Kidney epithelial cell (primary cell): ENCODE data around the gene SPACA5B. TPM values are rescaled to one million over a fixed set of nuclear protein-coding genes. Genes with fewer than 3 reads are reported as not detected.
"Not testable (repeated sequence)": the region's sequence is repeated elsewhere in the genome, so short reads cannot be mapped to it uniquely, and the experiment has no call there.

ENCODE experiments used
- DNase-seq: peaks from one replicate; pipeline ENCODE4 v3.0.0-alpha.2; 2010; ENCODE audit warnings: low read depth
- H3K27me3 ChIP-seq: 2 replicates; pipeline ENCODE4 v1.6.0; 2011; ENCODE audit warnings: low read length; ENCODE audit not compliant: control insufficient read depth, insufficient read depth
- H3K36me3 ChIP-seq: 2 replicates; pipeline ENCODE4 v1.5.1; 2011; ENCODE audit warnings: low read length; ENCODE audit not compliant: control insufficient read depth, insufficient read depth
- H3K4me3 ChIP-seq: 2 replicates; pipeline ENCODE4 v1.5.1; 2011; ENCODE audit warnings: low read depth, mild to moderate bottlenecking, control low read depth, low read length
- total RNA-seq: library from RNA; depleted of rRNA; stranded (reverse); fragments of >200 nt; gene quantifications from 2 replicates; pipeline ENCODE4 v1.2.3, GENCODE V29; 2015
- TF ChIP-seq, protein P1 (sequence below): IDR thresholded peaks from 2 replicates; pipeline ENCODE4 v1.5.1; 2011; ENCODE audit warnings: mild to moderate bottlenecking, moderate library complexity, low read length, control low read depth, inconsistent platforms; ENCODE audit not compliant: insufficient read depth, poor library complexity, severe bottlenecking

The SPACA5B gene
- total RNA-seq, 1 donor from 2014 or later, result not detected

DNA sequence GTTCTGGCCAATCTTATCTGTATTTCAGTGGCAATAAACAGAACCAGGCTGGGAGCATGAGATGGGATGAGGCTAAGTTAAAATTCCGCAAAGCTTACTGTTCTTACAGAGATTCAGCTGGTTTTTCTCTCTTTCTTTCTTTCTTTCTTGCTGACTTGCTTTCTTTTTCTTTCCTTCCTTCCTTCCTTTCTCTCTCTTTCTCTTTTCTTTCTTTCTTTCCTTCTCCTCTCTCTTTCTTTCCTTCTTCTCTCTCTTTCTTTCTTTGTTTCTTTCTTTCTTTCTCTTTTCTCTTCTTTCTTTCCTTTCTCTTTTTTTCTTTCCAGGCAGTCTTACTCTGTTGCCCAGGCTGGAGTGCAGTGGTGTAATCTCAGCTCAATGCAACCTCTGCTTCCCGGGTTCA is 24.4 kb downstream of the SPACA5B start:
- no peaks in the 10 kb centered on the region for H3K36me3 ChIP-seq
- no peak for DNase-seq
- TF ChIP-seq, protein P1, sequence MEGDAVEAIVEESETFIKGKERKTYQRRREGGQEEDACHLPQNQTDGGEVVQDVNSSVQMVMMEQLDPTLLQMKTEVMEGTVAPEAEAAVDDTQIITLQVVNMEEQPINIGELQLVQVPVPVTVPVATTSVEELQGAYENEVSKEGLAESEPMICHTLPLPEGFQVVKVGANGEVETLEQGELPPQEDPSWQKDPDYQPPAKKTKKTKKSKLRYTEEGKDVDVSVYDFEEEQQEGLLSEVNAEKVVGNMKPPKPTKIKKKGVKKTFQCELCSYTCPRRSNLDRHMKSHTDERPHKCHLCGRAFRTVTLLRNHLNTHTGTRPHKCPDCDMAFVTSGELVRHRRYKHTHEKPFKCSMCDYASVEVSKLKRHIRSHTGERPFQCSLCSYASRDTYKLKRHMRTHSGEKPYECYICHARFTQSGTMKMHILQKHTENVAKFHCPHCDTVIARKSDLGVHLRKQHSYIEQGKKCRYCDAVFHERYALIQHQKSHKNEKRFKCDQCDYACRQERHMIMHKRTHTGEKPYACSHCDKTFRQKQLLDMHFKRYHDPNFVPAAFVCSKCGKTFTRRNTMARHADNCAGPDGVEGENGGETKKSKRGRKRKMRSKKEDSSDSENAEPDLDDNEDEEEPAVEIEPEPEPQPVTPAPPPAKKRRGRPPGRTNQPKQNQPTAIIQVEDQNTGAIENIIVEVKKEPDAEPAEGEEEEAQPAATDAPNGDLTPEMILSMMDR, result no peak
- H3K27me3 ChIP-seq, result no peaks in the 10 kb centered on the region
- no peak overlapping the region for H3K4me3 ChIP-seq

DNA sequence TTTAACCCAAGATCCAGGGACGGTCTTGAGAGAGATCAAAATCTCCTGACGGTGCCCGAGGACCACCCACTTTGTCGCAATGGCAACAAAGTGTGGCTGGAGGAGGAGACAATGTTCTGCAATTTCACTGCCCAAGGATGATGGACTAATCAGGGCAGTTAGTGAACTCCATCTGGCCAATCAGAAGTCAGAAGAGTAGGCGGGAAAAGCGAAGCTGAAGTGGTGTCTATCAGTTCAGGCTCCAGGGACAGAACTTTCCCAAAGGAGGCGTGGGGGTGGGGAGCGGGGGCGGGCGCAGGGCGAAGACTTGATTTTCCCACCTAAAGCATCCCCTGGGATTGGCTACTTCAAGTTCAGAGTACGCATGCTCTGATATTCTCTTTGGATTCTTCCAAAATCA is 25.6 kb downstream of the SPACA5B start:
- TF ChIP-seq, protein P1, result no peak
- no peak for DNase-seq
- H3K36me3 ChIP-seq, result no peaks in the 10 kb centered on the region
- H3K4me3 ChIP-seq, result no peak overlapping the region
- H3K27me3 ChIP-seq, result no peaks in the 10 kb centered on the region

DNA sequence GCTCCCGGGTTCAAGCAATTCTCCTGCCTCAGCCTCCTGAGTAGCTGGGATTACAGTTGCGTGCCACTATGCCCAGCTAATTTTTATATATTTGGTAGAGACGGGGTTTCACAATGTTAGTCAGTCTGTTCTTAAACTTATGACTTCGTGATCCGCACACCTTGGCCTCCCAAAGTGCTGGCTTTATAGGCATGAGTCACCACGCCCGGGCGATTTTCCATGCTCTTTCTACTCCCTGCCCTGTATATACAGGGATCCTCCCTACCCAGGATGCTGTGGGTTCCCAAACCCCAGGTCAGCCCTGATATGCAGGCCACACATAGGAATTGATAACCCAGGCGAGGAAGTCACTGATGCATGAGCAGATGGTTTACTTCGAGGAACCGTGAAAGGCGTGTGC is 34.8 kb downstream of the SPACA5B start:
- TF ChIP-seq, protein P1, result no peak
- no peaks in the 10 kb centered on the region for H3K36me3 ChIP-seq
- no peak overlapping the region for H3K4me3 ChIP-seq
- no peaks in the 10 kb centered on the region for H3K27me3 ChIP-seq
- no peak for DNase-seq

DNA sequence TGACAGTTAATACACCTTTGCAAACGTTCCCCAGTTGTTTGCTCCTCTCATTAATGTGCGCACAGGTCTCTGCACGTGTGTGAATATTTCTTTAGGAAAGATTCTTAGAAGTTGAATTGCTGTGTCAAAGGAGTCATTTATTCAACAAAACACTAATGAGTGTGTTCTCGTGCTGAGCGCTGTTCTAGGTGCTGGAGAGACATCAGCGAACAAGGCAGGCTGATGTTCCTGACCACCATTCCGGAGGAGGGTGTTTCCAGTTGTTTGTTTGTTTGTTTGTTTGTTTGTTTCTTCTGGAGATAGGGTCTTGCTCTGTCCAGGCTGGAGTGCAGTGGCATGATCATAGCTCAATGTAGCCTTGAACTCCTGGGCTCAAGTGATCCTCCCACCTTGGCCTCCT is 35.9 kb downstream of the SPACA5B start:
- not testable (repeated sequence) for H3K27me3 ChIP-seq, H3K4me3 ChIP-seq, DNase-seq, H3K36me3 ChIP-seq

DNA sequence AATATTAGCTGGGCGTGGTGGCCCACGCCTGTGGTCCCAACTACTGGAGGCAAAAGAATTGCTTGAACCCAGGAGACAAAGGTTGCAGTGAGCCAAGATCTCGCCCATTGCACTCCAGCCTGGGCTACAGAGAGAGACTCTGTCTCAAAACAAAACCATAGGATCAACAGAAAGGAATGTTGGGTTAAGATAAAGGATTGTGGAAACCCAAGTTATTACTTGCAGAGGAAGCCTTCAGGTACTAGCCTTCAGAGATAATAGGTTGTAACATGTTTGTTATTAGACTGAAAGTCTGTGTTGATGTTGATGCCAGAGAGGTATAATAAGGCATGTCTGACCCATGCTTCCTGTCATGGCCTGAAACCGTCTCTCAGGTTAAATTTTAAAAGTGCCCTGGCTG is 49.3 kb downstream of the SPACA5B start:
- no peak overlapping the region for H3K4me3 ChIP-seq
- TF ChIP-seq, protein P1, result no peak
- no peaks in the 10 kb centered on the region for H3K27me3 ChIP-seq
- no peaks in the 10 kb centered on the region for H3K36me3 ChIP-seq
- no peak for DNase-seq

DNA sequence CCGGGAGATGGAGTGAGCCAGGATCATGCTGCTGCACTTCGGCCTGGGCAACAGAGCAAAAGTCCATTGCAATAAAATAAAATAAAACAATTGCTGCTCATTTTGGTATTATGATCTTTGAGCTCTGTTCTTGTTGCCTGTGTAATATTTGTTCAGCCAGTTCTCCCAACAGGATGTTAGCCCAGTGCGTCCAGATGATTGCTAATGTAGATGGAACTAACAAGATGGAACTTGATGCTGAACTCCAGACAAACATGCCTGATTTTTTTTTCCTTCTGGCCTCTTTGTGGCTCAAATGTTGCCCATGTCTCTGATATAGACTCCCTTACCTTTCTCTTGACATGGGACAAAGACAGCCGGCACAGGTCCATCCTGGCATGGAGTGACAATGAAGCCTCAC is 50.4 kb downstream of the SPACA5B start:
- DNase-seq, result no peak
- TF ChIP-seq, protein P1, result no peak
- no peaks in the 10 kb centered on the region for H3K27me3 ChIP-seq
- no peaks in the 10 kb centered on the region for H3K36me3 ChIP-seq
- H3K4me3 ChIP-seq, result no peak overlapping the region

DNA sequence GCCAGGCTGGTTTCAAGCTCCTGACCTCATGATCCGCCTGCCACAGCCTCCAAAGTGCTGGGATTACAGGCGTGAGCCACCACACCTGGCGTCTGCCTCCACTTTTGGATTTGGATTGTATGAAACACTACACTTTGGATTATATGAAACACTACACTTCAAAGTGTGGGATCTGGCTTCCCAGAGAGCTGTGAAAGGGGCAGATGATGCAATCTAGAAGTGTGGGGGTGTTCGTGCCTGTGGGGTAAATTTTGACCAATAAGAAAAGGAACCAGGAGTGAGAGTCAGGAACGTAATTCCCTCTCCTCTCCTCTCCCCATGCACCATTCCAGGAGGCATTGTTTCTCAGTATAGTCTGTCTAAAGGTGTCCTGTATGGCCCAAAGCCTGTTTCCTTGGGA is 51.5 kb downstream of the SPACA5B start:
- not testable (repeated sequence) for H3K27me3 ChIP-seq, H3K36me3 ChIP-seq, DNase-seq, H3K4me3 ChIP-seq

Other genes starting within 250 kb of the SPACA5B start
- gene ZNF182, start 126.6 kb upstream of the SPACA5B start, total RNA-seq, result 3.3 and 3.6 TPM in 2 replicates
- not detected in 2 replicates for gene SPACA5, start 123.6 kb upstream of the SPACA5B start, total RNA-seq
- gene ZNF630, start 59.0 kb upstream of the SPACA5B start, total RNA-seq, result 0.75 and 2.8 TPM in 2 replicates
- gene SSX5, start 66.2 kb downstream of the SPACA5B start, total RNA-seq, result not detected in 2 replicates
- not detected in 2 replicates for gene SSX1, start 124.8 kb downstream of the SPACA5B start, total RNA-seq
- gene SSX3, start 226.1 kb downstream of the SPACA5B start, total RNA-seq, result not detected in 2 replicates